Endothelial cell (in vitro differentiated cells): ENCODE data around the gene BNC2. TPM values are rescaled to one million over a fixed set of nuclear protein-coding genes. Genes with fewer than 3 reads are reported as not detected.

Source experiments
- DNase-seq: peaks from one replicate; pipeline ENCODE4 v3.0.0; 2021; ENCODE audit warnings: low spot score
- H3K27ac Mint-ChIP-seq: one replicate; pipeline ENCODE4 v1.8.0; 2021; ENCODE audit warnings: mixed read lengths, inconsistent platforms; ENCODE audit not compliant: unreplicated experiment
- H3K27me3 Mint-ChIP-seq: one replicate; pipeline ENCODE4 v1.8.0; 2021; ENCODE audit warnings: mild to moderate bottlenecking, moderate library complexity, mixed read lengths, inconsistent platforms; ENCODE audit not compliant: unreplicated experiment
- H3K36me3 Mint-ChIP-seq: one replicate; pipeline ENCODE4 v1.8.0; 2021; ENCODE audit warnings: mild to moderate bottlenecking, low read depth, mixed read lengths, inconsistent platforms; ENCODE audit not compliant: unreplicated experiment
- H3K4me1 Mint-ChIP-seq: one replicate; pipeline ENCODE4 v1.8.0; 2021; ENCODE audit warnings: mild to moderate bottlenecking, mixed read lengths, inconsistent platforms; ENCODE audit not compliant: unreplicated experiment
- H3K4me3 Mint-ChIP-seq: one replicate; pipeline ENCODE4 v1.8.0; 2021; ENCODE audit warnings: mild to moderate bottlenecking, mixed read lengths, inconsistent platforms; ENCODE audit not compliant: unreplicated experiment
- H3K9me3 Mint-ChIP-seq: one replicate; pipeline ENCODE4 v1.8.0; 2021; ENCODE audit warnings: mixed read lengths, inconsistent platforms; ENCODE audit not compliant: unreplicated experiment
- total RNA-seq: library from RNA; stranded (reverse); fragmentation: NEBNext Ultra II Directional; extraction: Animal tissue kit (Norgen Biotek cat#: 25700); gene quantifications from one replicate; pipeline ENCODE4 v1.2.1, GENCODE V29; 2021; ENCODE audit not compliant: unreplicated experiment
- TF ChIP-seq, protein P1 (sequence below): fragments of 200-600 bp; sonication (generic); IDR thresholded peaks from one replicate; pipeline ENCODE4 v1.5.0; 2021; ENCODE audit warnings: antibody characterized with exemption; ENCODE audit not compliant: unreplicated experiment

The BNC2 gene
- total RNA-seq, 1 donor from 2014 or later: 20.1 TPM

DNA sequence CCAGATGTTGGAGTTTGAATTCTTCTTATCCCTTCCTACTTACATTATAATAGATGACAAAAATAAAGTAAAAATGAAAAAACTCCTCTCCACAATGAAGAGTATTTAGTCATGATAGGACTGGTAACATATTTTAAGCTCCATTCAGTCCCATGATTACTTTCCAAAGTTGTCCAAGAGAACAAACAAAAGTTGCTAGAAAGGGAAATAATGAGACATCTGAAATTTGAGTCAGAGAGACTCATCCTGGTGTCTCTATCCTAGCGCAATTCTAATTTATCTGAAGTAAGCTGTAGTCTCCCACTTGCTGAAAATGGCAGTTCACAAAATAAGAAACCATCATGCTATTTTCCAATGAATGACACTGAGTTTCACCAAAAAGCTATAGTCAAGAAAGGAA, 152.2 kb downstream of the BNC2 start:
- DNase-seq: no peak
- no peaks in the 10 kb centered on the region for H3K27me3 Mint-ChIP-seq
- H3K9me3 Mint-ChIP-seq: no peaks in the 10 kb centered on the region
- TF ChIP-seq, protein P1, sequence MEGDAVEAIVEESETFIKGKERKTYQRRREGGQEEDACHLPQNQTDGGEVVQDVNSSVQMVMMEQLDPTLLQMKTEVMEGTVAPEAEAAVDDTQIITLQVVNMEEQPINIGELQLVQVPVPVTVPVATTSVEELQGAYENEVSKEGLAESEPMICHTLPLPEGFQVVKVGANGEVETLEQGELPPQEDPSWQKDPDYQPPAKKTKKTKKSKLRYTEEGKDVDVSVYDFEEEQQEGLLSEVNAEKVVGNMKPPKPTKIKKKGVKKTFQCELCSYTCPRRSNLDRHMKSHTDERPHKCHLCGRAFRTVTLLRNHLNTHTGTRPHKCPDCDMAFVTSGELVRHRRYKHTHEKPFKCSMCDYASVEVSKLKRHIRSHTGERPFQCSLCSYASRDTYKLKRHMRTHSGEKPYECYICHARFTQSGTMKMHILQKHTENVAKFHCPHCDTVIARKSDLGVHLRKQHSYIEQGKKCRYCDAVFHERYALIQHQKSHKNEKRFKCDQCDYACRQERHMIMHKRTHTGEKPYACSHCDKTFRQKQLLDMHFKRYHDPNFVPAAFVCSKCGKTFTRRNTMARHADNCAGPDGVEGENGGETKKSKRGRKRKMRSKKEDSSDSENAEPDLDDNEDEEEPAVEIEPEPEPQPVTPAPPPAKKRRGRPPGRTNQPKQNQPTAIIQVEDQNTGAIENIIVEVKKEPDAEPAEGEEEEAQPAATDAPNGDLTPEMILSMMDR: no peak
- H3K4me3 Mint-ChIP-seq: no peak overlapping the region
- no peaks in the 10 kb centered on the region for H3K36me3 Mint-ChIP-seq
- H3K4me1 Mint-ChIP-seq: peaks cover 7% of the 10 kb centered on the region
- no peak overlapping the region for H3K27ac Mint-ChIP-seq

DNA sequence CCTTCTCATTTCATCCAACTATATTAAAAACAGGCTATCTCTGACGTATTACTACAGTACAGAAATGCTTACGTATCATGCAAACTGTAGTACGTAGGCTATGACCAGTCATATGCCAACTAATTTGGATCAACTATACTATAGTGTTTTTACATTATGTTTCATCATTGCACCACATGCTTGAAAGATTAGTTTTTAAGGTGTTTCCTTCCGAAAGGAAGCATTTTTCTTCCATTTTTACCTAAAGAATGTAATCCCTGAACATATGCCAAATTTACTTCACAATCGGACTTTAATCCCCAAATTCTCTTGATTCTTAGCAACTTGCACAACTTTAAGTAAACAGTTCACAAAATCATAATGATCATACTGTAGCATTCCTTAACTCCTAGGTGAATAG, 153.9 kb downstream of the BNC2 start:
- DNase-seq: no peak
- Mint-ChIP-seq H3K27me3 (no peaks in the 10 kb centered on the region), H3K4me3 (no peak overlapping the region), H3K27ac (no peak overlapping the region), H3K4me1 (peaks cover 14% of the 10 kb centered on the region), H3K9me3 (no peaks in the 10 kb centered on the region), H3K36me3 (no peaks in the 10 kb centered on the region)
- TF ChIP-seq, protein P1: no peak

DNA sequence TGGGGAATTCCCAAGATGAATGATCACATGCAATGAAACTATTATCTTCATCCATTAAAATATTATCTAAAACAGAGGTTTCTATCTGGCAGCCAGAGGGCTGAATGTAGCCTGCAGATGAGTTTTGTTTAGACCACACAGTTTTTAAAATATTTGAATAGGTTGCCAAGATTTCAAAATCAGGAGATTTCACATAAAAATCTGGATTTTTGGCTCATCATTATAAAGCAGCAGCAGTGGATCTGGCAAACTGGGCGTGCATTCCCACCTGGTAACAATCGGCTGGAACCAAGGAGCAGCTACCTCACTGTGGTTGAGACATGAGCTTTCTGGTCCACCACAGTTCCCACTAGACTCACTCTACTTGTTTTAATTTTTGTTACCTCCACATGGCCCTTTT, 155.1 kb downstream of the BNC2 start:
- TF ChIP-seq, protein P1: no peak
- no peak for DNase-seq

DNA sequence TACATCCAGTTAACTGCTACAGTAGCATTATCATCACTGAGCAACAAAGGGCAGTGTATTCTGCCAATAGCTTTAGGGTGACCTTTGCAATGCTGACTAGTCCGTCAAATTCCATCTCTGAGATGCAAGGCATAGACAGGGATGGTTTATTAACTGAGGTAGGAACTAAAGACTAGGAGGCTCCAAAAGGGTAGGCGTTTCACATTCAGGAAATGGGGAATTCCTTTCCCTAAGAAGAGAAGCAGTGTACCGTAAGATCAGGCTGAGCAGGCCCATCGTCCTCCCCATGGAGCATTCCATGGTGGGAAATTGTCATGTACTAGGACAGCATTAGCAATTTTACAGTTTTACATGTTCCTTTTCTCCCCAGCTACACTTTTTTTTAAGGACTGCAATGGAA, 157.7 kb downstream of the BNC2 start:
- no peak overlapping the region for H3K27ac Mint-ChIP-seq
- TF ChIP-seq, protein P1: no peak
- H3K9me3 Mint-ChIP-seq: no peaks in the 10 kb centered on the region
- DNase-seq: no peak
- H3K4me3 Mint-ChIP-seq: no peak overlapping the region
- H3K4me1 Mint-ChIP-seq: peaks cover 41% of the 10 kb centered on the region
- no peaks in the 10 kb centered on the region for H3K36me3 Mint-ChIP-seq
- H3K27me3 Mint-ChIP-seq: peaks cover 4% of the 10 kb centered on the region

More for the DNA sequence above, 155.1 kb downstream of the BNC2 start:
- Mint-ChIP-seq H3K4me1 (peaks cover 25% of the 10 kb centered on the region), H3K4me3 (no peak overlapping the region), H3K36me3 (no peaks in the 10 kb centered on the region), H3K9me3 (no peaks in the 10 kb centered on the region), H3K27me3 (no peaks in the 10 kb centered on the region), H3K27ac (no peak overlapping the region)

DNA sequence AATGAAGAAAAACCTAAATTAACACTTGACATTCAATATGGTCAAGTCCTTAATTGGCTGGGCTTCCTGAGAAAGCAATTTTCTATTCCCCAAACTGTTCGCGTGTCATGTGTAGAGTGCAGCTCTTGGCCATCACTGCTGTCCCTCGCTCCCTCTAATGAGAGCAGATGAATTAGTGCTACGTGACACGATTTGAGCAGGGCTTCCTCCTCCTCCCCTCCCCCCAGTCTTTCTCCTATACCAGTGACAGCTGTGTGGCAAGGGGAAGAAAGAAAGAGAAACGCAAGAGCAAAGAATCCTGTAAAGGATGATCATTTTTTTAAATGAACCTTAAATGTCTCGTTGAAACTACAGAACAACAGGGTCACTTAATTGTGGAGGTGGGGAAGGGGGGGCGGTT, 159.6 kb downstream of the BNC2 start:
- peaks cover 4% of the 10 kb centered on the region for H3K27me3 Mint-ChIP-seq
- TF ChIP-seq, protein P1: no peak
- no peaks in the 10 kb centered on the region for H3K9me3 Mint-ChIP-seq
- peaks cover 41% of the 10 kb centered on the region for H3K4me1 Mint-ChIP-seq
- H3K27ac Mint-ChIP-seq: no peak overlapping the region
- no peak for DNase-seq
- no peaks in the 10 kb centered on the region for H3K36me3 Mint-ChIP-seq
- H3K4me3 Mint-ChIP-seq: no peak overlapping the region
